Liver (tissue), 9 donors: ENCODE data around the gene PRKCD. TPM values are rescaled to one million over a fixed set of nuclear protein-coding genes. Genes with fewer than 3 reads are reported as not detected.

Experiments
- DNase-seq: peaks from one replicate; pipeline ENCODE4 v3.0.0-alpha.2; 2017; ENCODE audit warnings: low spot score
- H3K27ac ChIP-seq, 2 donors: one replicate each; pipeline ENCODE4 v1.7.0; 2013; ENCODE audit warnings: inconsistent platforms in 2 of 2, low read length in 2 of 2, control low read depth in 1 of 2, low read depth in 1 of 2, mild to moderate bottlenecking in 1 of 2
- H3K27me3 ChIP-seq, 4 donors: one replicate each; pipeline versions ENCODE4 v1.6.1 to v1.7.0; 2013; ENCODE audit warnings: low read length in 3 of 4, inconsistent platforms in 1 of 4, mild to moderate bottlenecking in 1 of 4, moderate library complexity in 1 of 4; ENCODE audit not compliant: control insufficient read depth in 4 of 4, insufficient read depth in 4 of 4
- H3K36me3 ChIP-seq, 4 donors: one replicate each; pipeline versions ENCODE4 v1.6.1 to v1.7.0; 2013; ENCODE audit warnings: low read length in 3 of 4, mild to moderate bottlenecking in 3 of 4, low read depth in 1 of 4, moderate library complexity in 1 of 4; ENCODE audit not compliant: control insufficient read depth in 4 of 4, insufficient read depth in 3 of 4
- H3K4me1 ChIP-seq, 4 donors: one replicate each; pipeline versions ENCODE4 v1.6.1 to v1.7.0; 2013; ENCODE audit warnings: low read length in 3 of 4, mild to moderate bottlenecking in 3 of 4, moderate library complexity in 1 of 4; ENCODE audit not compliant: control insufficient read depth in 4 of 4, insufficient read depth in 4 of 4
- H3K4me3 ChIP-seq, 3 donors: one replicate each; pipeline versions ENCODE4 v1.6.1 to v1.7.0; 2013; ENCODE audit warnings: low read length in 3 of 3, control low read depth in 1 of 3, low read depth in 1 of 3, mild to moderate bottlenecking in 1 of 3
- H3K9ac ChIP-seq, 2 donors: one replicate each; pipeline ENCODE4 v1.7.0; 2013; ENCODE audit warnings: low read length in 2 of 2, mild to moderate bottlenecking in 2 of 2, moderate library complexity in 2 of 2, control low read depth in 1 of 2, low read depth in 1 of 2
- H3K9me3 ChIP-seq, 4 donors: one replicate each; pipeline versions ENCODE4 v1.6.1 to v1.7.0; 2013; ENCODE audit warnings: low read length in 3 of 4; ENCODE audit not compliant: control insufficient read depth in 4 of 4
- FOXA1 ChIP-seq: IDR thresholded peaks from 2 replicates; pipeline ENCODE4 v1.6.1; 2016; ENCODE audit warnings: antibody characterized with exemption
- FOXA2 ChIP-seq: IDR thresholded peaks from 2 replicates; pipeline ENCODE4 v1.6.1; 2016; ENCODE audit warnings: antibody characterized with exemption
- HNF4A ChIP-seq, 2 donors: conservative IDR thresholded peaks; 2 replicates each; pipeline ENCODE4 v1.6.1; 2016; ENCODE audit warnings: antibody characterized with exemption in 2 of 2, mild to moderate bottlenecking in 2 of 2
- HNF4G ChIP-seq: IDR thresholded peaks from 2 replicates; pipeline ENCODE4 v1.6.1; 2016; ENCODE audit warnings: antibody characterized with exemption
- JUND ChIP-seq, 2 donors: IDR thresholded peaks; 2 replicates each; pipeline ENCODE4 v1.6.1; 2016; ENCODE audit warnings: antibody characterized with exemption in 2 of 2
- NR2F2 ChIP-seq: IDR thresholded peaks from 2 replicates; pipeline ENCODE4 v1.6.1; 2016; ENCODE audit warnings: antibody characterized with exemption
- RAD21 ChIP-seq, 2 donors: IDR thresholded peaks; 2 replicates each; pipeline ENCODE4 v1.6.1; 2016; ENCODE audit warnings: antibody characterized with exemption in 2 of 2, mild to moderate bottlenecking in 2 of 2
- RXRA ChIP-seq, 2 donors: IDR thresholded peaks; 2 replicates each; pipeline ENCODE4 v1.6.1; 2017 to 2018; ENCODE audit warnings: antibody characterized with exemption in 2 of 2, mild to moderate bottlenecking in 1 of 2
- SP1 ChIP-seq: IDR thresholded peaks from 2 replicates; pipeline ENCODE4 v1.6.1; 2018; ENCODE audit warnings: antibody characterized with exemption, mild to moderate bottlenecking
- TAF1 ChIP-seq: conservative IDR thresholded peaks from 2 replicates; pipeline ENCODE4 v1.6.1; 2016; ENCODE audit warnings: antibody characterized with exemption, mild to moderate bottlenecking
- YY1 ChIP-seq: IDR thresholded peaks from 2 replicates; pipeline ENCODE4 v1.6.1; 2016; ENCODE audit warnings: antibody characterized with exemption, mild to moderate bottlenecking
- WGBS: extraction: QIAGEN DNeasy Blood & Tissue Kit; methylation state at CpG from one replicate; pipeline ENCODE4 v1.1.7; 2013; 5-methylcytosine and 5-hydroxymethylcytosine counted together
- polyA plus RNA-seq, 2 donors: library from polyadenylated mRNA; stranded (reverse) in 1 of 2; unstranded in 1 of 2; fragments of 200-250 nt in 1 of 2; fragments of >200 nt in 1 of 2; fragmentation: Nextera tagmentation in 1 of 2; extraction: Ambion mirVana in 1 of 2; gene quantifications; one replicate each; pipeline versions ENCODE4 v1.2.1 to v1.2.3, GENCODE V29; 2013 to 2015
- total RNA-seq, 2 donors: library from RNA; depleted of rRNA; stranded (reverse); fragments of >200 nt; gene quantifications; one replicate each; pipeline ENCODE4 v1.2.3, GENCODE V29; 2014
- TF ChIP-seq, protein P1 (sequence below): IDR thresholded peaks from 2 replicates; pipeline ENCODE4 v1.6.1; 2016; ENCODE audit warnings: antibody characterized with exemption
- TF ChIP-seq, protein P2 (sequence below): fragments of 150-350 bp; IDR thresholded peaks from 2 replicates; pipeline ENCODE4 v1.5.1; 2017; ENCODE audit warnings: improper control_type of control experiment, low read depth, low read length; ENCODE audit not compliant: missing input control
- TF ChIP-seq, protein P3 (sequence below): IDR thresholded peaks from 2 replicates; pipeline ENCODE4 v1.6.1; 2016; ENCODE audit warnings: antibody characterized with exemption
- TF ChIP-seq, protein P4 (sequence below): IDR thresholded peaks from 2 replicates; pipeline ENCODE4 v1.6.1; 2016; ENCODE audit warnings: antibody characterized with exemption
- TF ChIP-seq, protein P5 (sequence below): IDR thresholded peaks from 2 replicates; pipeline ENCODE4 v1.6.1; 2016; ENCODE audit warnings: antibody characterized with exemption, mild to moderate bottlenecking
- donor health status: healthy.
- donor health status: healthy.
- donor health status: healthy.
- donor health status: healthy.
- donor health status: healthy.

The PRKCD gene
- total and polyA plus RNA-seq, 4 donors, result 3.1 to 7.3 (median 3.4) TPM

DNA sequence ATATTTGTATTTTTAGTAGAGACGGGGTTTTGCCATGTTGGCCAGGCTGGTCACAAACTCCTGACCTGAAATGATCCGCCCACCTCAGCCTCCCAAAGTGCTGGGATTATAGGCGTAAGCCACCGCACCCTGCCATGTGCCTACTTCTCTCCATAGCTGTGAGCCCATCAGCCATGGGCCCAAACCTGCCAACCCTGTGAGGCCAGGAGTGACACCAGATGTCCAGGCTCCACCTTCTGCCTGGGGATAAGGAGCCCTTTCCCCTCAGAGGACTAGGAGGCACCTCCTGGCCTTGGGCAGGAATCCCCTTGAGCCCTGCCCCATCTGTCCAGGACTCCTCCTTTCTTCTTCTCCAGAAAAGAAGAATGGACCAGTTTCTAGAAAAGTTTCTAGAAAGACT, 16.6 kb upstream of the PRKCD start (continued):
- TF ChIP-seq, protein P1, sequence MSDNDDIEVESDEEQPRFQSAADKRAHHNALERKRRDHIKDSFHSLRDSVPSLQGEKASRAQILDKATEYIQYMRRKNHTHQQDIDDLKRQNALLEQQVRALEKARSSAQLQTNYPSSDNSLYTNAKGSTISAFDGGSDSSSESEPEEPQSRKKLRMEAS, result no peak
- no peak for TF ChIP-seq TAF1
- no peak for TF ChIP-seq RXRA (IDR thresholded peaks at IDR 0.05)
- TF ChIP-seq, protein P2, sequence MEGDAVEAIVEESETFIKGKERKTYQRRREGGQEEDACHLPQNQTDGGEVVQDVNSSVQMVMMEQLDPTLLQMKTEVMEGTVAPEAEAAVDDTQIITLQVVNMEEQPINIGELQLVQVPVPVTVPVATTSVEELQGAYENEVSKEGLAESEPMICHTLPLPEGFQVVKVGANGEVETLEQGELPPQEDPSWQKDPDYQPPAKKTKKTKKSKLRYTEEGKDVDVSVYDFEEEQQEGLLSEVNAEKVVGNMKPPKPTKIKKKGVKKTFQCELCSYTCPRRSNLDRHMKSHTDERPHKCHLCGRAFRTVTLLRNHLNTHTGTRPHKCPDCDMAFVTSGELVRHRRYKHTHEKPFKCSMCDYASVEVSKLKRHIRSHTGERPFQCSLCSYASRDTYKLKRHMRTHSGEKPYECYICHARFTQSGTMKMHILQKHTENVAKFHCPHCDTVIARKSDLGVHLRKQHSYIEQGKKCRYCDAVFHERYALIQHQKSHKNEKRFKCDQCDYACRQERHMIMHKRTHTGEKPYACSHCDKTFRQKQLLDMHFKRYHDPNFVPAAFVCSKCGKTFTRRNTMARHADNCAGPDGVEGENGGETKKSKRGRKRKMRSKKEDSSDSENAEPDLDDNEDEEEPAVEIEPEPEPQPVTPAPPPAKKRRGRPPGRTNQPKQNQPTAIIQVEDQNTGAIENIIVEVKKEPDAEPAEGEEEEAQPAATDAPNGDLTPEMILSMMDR, result no peak
- no peak for TF ChIP-seq SP1
- TF ChIP-seq JUND (IDR thresholded peaks at IDR 0.05), result no peak

DNA sequence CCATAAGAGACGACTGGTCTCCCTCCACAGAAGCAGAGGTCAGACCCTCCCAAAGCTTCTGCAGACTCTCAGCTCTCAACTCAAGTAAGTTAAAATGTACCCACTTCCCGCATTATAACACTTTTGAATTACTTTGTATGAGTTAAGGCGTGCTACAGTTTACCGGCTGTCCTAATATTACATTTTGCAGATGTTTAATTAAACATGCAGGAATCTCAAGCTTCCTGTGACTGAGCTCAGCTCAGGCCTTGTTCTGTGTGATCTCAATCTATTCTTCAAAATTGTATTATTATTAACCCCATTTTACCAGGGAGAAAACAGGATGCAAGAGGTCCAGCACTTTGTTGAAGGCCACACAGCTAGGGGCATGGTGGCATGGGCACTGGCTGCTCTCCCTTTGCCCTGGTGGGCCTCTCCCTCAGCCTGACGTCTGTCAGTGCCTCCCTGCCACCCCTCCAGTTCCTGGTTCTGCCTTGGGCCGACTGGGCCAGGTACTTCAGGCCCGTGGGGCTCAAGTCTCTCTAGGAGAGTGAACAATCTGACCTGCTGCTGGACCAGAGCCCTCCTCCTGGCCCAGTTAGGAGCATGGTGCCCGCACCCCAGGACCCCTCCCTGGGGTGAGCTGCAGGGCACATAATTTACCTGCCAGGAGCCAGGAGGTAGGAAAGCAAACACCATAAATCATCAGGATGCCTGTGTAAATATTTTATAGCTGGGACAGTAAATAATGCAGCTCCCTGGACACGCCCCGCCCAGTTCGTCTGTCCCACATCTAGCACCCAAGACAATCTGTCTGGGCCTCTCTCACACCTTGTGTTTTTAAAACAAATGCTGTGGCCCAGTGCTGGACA, 15.9 kb upstream of the PRKCD start:
- Histone ChIP-seq H3K27me3 (no peaks in the 10 kb centered on the region), H3K36me3 (no peaks in the 10 kb centered on the region), H3K9ac (no peak overlapping the region), H3K9me3 (no peaks in the 10 kb centered on the region), H3K4me1 (peaks cover 4 to 9% (median 6%) of the 10 kb centered on the region in 4 donors), H3K4me3 (no peak overlapping the region), H3K27ac (no peak overlapping the region)
- TF ChIP-seq NR2F2 (no peak), TAF1 (no peak), RXRA (IDR thresholded peaks at IDR 0.05) (no peak), HNF4G (no peak)
- DNase-seq, result no peak
- WGBS, result 83% methylated on average over 11 of the region's 11 CpGs

DNA sequence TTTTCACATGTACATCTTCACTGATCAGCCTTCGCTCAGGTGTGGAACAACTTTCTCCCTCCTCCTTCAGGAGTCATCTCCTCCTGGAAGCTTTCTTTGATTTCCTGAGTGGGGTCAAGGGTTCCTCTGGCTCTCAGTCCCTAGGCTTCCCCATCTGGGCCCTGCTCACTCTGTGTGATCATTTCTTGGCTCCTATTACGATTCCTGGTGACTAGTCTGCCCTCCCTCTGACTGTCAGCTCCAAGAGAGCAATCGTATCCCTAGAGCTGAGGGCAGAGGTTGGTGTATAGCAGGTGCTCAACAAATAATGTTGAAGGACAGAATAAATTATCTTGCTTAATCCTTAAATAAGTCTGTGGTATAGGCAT, 15.3 kb upstream of the PRKCD start:
- no peaks in the 10 kb centered on the region for H3K27me3 ChIP-seq
- no peak overlapping the region for H3K4me3 ChIP-seq
- no peak overlapping the region for H3K27ac ChIP-seq
- no peak overlapping the region for H3K9ac ChIP-seq
- DNase-seq, result no peak
- H3K4me1 ChIP-seq, result peaks cover 8 to 15% (median 12%) of the 10 kb centered on the region in 4 donors
- no peaks in the 10 kb centered on the region for H3K9me3 ChIP-seq
- no peaks in the 10 kb centered on the region for H3K36me3 ChIP-seq
- whole genome bisulfite sequencing, result 80% methylated on average over 3 of the region's 3 CpGs
- TF ChIP-seq HNF4A (conservative IDR thresholded peaks at IDR 0.05) (no peak), HNF4G (no peak), TAF1 (no peak), YY1 (no peak), FOXA1 (no peak), RAD21 (IDR thresholded peaks at IDR 0.05) (no peak), FOXA2 (no peak), NR2F2 (no peak)
- TF ChIP-seq, protein P3, sequence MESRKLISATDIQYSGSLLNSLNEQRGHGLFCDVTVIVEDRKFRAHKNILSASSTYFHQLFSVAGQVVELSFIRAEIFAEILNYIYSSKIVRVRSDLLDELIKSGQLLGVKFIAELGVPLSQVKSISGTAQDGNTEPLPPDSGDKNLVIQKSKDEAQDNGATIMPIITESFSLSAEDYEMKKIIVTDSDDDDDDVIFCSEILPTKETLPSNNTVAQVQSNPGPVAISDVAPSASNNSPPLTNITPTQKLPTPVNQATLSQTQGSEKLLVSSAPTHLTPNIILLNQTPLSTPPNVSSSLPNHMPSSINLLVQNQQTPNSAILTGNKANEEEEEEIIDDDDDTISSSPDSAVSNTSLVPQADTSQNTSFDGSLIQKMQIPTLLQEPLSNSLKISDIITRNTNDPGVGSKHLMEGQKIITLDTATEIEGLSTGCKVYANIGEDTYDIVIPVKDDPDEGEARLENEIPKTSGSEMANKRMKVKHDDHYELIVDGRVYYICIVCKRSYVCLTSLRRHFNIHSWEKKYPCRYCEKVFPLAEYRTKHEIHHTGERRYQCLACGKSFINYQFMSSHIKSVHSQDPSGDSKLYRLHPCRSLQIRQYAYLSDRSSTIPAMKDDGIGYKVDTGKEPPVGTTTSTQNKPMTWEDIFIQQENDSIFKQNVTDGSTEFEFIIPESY, result no peak
- TF ChIP-seq, protein P4, sequence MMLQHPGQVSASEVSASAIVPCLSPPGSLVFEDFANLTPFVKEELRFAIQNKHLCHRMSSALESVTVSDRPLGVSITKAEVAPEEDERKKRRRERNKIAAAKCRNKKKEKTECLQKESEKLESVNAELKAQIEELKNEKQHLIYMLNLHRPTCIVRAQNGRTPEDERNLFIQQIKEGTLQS, result no peak
- TF ChIP-seq, protein P5, sequence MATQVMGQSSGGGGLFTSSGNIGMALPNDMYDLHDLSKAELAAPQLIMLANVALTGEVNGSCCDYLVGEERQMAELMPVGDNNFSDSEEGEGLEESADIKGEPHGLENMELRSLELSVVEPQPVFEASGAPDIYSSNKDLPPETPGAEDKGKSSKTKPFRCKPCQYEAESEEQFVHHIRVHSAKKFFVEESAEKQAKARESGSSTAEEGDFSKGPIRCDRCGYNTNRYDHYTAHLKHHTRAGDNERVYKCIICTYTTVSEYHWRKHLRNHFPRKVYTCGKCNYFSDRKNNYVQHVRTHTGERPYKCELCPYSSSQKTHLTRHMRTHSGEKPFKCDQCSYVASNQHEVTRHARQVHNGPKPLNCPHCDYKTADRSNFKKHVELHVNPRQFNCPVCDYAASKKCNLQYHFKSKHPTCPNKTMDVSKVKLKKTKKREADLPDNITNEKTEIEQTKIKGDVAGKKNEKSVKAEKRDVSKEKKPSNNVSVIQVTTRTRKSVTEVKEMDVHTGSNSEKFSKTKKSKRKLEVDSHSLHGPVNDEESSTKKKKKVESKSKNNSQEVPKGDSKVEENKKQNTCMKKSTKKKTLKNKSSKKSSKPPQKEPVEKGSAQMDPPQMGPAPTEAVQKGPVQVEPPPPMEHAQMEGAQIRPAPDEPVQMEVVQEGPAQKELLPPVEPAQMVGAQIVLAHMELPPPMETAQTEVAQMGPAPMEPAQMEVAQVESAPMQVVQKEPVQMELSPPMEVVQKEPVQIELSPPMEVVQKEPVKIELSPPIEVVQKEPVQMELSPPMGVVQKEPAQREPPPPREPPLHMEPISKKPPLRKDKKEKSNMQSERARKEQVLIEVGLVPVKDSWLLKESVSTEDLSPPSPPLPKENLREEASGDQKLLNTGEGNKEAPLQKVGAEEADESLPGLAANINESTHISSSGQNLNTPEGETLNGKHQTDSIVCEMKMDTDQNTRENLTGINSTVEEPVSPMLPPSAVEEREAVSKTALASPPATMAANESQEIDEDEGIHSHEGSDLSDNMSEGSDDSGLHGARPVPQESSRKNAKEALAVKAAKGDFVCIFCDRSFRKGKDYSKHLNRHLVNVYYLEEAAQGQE, result no peak
- TF ChIP-seq, protein P1, result no peak
